Testis (tissue), 2 donors: ENCODE results near the gene ENTREP1.

Source experiments
- CTCF ChIP-seq, 3 experiments: fragments of 450-650 bp in 2 of 3; fragments of 200-600 bp in 1 of 3; sonication (generic) in 1 of 3; IDR thresholded peaks; one replicate each; pipeline ENCODE4 v1.5.1; 2016 to 2019; ENCODE audit warnings: antibody characterized with exemption in 3 of 3, mild to moderate bottlenecking in 2 of 3, moderate library complexity in 1 of 3
- POLR2A ChIP-seq: fragments of 450-650 bp; IDR thresholded peaks from one replicate; pipeline ENCODE4 v1.6.1; 2017; ENCODE audit warnings: antibody characterized with exemption, mild to moderate bottlenecking, moderate library complexity

GRCh38 chr9:69333716-69334115 is 8.7 kb downstream of the ENTREP1 start:
- TF ChIP-seq POLR2A (no peak), CTCF (IDR thresholded peaks at IDR 0.05) (no peak)
